A549 (cell line): Measurements from ENCODE around the gene ITGA1. TPM values are rescaled to one million over a fixed set of nuclear protein-coding genes. Genes with fewer than 3 reads are reported as not detected.

ENCODE experiments used
- ATAC-seq, 2 experiments: fragments of 200-7000 bp in 1 of 2; fragments of >200 bp in 1 of 2; cut with Nextera tagmentation in 1 of 2; cut with Tn5 transposase in 1 of 2; 3 replicates each; pipeline versions ENCODE4 v1.8.0 to v1.9.1; 2018 to 2020; ENCODE audit warnings: mild to moderate bottlenecking in 1 of 2, moderate library complexity in 1 of 2
- CTCF ChIA-PET: fragments of 300-600 bp; sonication (Branson Sonifier 250); formaldehyde crosslinking; extraction: SDS; loops from one replicate; lab custom pipeline; 2021; ENCODE audit warnings: antibody characterized with exemption, inconsistent platforms; lab: Yijun Ruan, JAX
- POLR2A ChIA-PET: fragments of 350-600 bp; formaldehyde crosslinking; extraction: SDS; loops from one replicate; lab custom pipeline; 2021; ENCODE audit warnings: antibody characterized with exemption, inconsistent platforms; lab: Yijun Ruan, JAX
- DNase-seq, 2 experiments: peaks; one replicate each; pipeline versions ENCODE4 v3.0.0 to v3.0.0-alpha.2; 2011 to 2016; ENCODE audit warnings: low read depth in 1 of 2, low spot score in 1 of 2
- FAIRE-seq: peaks from 2 replicates; lab custom pipeline; 2011; peaks lifted over from hg19 to GRCh38; lab: Jason Lieb, UNC
- H3K27ac ChIP-seq, 2 experiments: fragments of >200 bp; sonication (Bioruptor Twin); formaldehyde crosslinking; 3 replicates each; pipeline ENCODE4 v1.5.1; 2016 to 2017
- H3K4me1 ChIP-seq: fragments of >200 bp; sonication (Bioruptor Twin); formaldehyde crosslinking; 3 replicates; pipeline ENCODE4 v1.6.1; 2016
- H3K4me2 ChIP-seq: fragments of >200 bp; sonication (Bioruptor Twin); formaldehyde crosslinking; 3 replicates; pipeline ENCODE4 v1.6.1; 2016
- H3K4me3 ChIP-seq: fragments of >200 bp; sonication (Bioruptor Twin); formaldehyde crosslinking; 3 replicates; pipeline ENCODE4 v1.5.1; 2016
- H3K9me3 ChIP-seq: fragments of >200 bp; sonication (Bioruptor Twin); formaldehyde crosslinking; 3 replicates; pipeline ENCODE4 v1.6.1; 2016
- EHF ChIP-seq: fragments of 250-450 bp; sonication (Bioruptor Pico); IDR thresholded peaks from 2 replicates; pipeline ENCODE4 v1.5.0; 2020; ENCODE audit warnings: mild to moderate bottlenecking
- EHMT2 ChIP-seq: fragments of 200-600 bp; sonication (generic); IDR thresholded peaks from 2 replicates; pipeline ENCODE4 v1.6.1; 2016; ENCODE audit warnings: antibody characterized with exemption, low read depth, mild to moderate bottlenecking, moderate library complexity
- EP300 ChIP-seq, 2 experiments: fragments of >200 bp; sonication (Bioruptor Twin); formaldehyde crosslinking; IDR thresholded peaks; 2 replicates in 1 of 2; 3 replicates in 1 of 2; pipeline ENCODE4 v1.6.1; 2016 to 2017
- ESRRA ChIP-seq: fragments of 150-350 bp; IDR thresholded peaks from 2 replicates; pipeline ENCODE4 v1.6.1; 2014; ENCODE audit warnings: mild to moderate bottlenecking, low read length, borderline replicate concordance
- FOSL2 ChIP-seq, 2 experiments: fragments of 450-650 bp in 1 of 2; fragments of >200 bp in 1 of 2; sonication (Bioruptor Twin) in 1 of 2; formaldehyde crosslinking; IDR thresholded peaks; 2 replicates each; pipeline versions ENCODE4 v1.5.0 to v1.6.1; 2016 to 2020; ENCODE audit warnings: mild to moderate bottlenecking in 1 of 2, moderate library complexity in 1 of 2
- GATA3 ChIP-seq: IDR thresholded peaks from 2 replicates; pipeline ENCODE4 v1.6.1; 2012; ENCODE audit warnings: borderline replicate concordance
- HOXA7 ChIP-seq: fragments of 250-450 bp; sonication (Bioruptor Pico); IDR thresholded peaks from 2 replicates; pipeline ENCODE4 v1.5.0; 2020; ENCODE audit warnings: mild to moderate bottlenecking, moderate library complexity
- HOXB5 ChIP-seq: fragments of 250-450 bp; sonication (Bioruptor Pico); IDR thresholded peaks from 2 replicates; pipeline ENCODE4 v1.5.0; 2020; ENCODE audit warnings: mild to moderate bottlenecking, moderate library complexity
- MAZ ChIP-seq: fragments of 150-350 bp; IDR thresholded peaks from 2 replicates; pipeline ENCODE4 v1.6.1; 2014; ENCODE audit warnings: antibody characterized with exemption, low read depth, low read length, borderline replicate concordance
- NFE2L2 ChIP-seq: fragments of 150-350 bp; conservative IDR thresholded peaks from 2 replicates; pipeline ENCODE4 v1.6.1; 2014; ENCODE audit warnings: low read length
- SREBF2 ChIP-seq: fragments of 450-650 bp; IDR thresholded peaks from 2 replicates; pipeline ENCODE4 v1.6.1; 2014; ENCODE audit warnings: mild to moderate bottlenecking, moderate library complexity
- TP53 ChIP-seq: fragments of 250-450 bp; sonication (Bioruptor Pico); IDR thresholded peaks from 2 replicates; pipeline ENCODE4 v1.5.0; 2021; ENCODE audit warnings: mild to moderate bottlenecking, moderate library complexity
- ZC3H11A ChIP-seq: fragments of 450-650 bp; IDR thresholded peaks from 2 replicates; pipeline ENCODE4 v1.6.1; 2014; ENCODE audit warnings: antibody characterized with exemption, mild to moderate bottlenecking
- ZSCAN20 ChIP-seq: fragments of 250-450 bp; sonication (Bioruptor Pico); IDR thresholded peaks from 2 replicates; pipeline ENCODE4 v1.8.0; 2022; ENCODE audit warnings: mild to moderate bottlenecking, moderate library complexity
- WGBS: methylation state at CpG from one replicate; pipeline ENCODE4 v1.1.6; 2017; ENCODE audit errors: missing lambda C conversion rate; 5-methylcytosine and 5-hydroxymethylcytosine counted together
- polyA plus RNA-seq, 4 experiments: library from polyadenylated mRNA; depleted of rRNA in 3 of 4; stranded (reverse); fragments of >200 nt; fragmentation: RNase III in 1 of 4; extraction: RNeasy Plus Mini Kit Qiagen cat#74134 plus additional on column Dnase treatment in 1 of 4; gene quantifications; 2 replicates in 3 of 4; 3 replicates in 1 of 4; pipeline ENCODE4 v1.2.3, GENCODE V29; 2011 to 2017
- TF ChIP-seq, protein P1 (sequence below): fragments of 200-600 bp; sonication (generic); IDR thresholded peaks from 2 replicates; pipeline ENCODE4 v1.6.1; 2016; ENCODE audit warnings: antibody characterized with exemption, mild to moderate bottlenecking, moderate library complexity
- TF ChIP-seq, protein P2 (sequence below): fragments of >200 bp; sonication (Bioruptor Twin); formaldehyde crosslinking; IDR thresholded peaks from 2 replicates; pipeline ENCODE4 v1.6.1; 2016
- TF ChIP-seq, protein P3 (sequence below): fragments of >200 bp; sonication (Bioruptor Twin); formaldehyde crosslinking; IDR thresholded peaks from 3 replicates; pipeline ENCODE4 v1.5.1; 2016

Gene ITGA1
- polyA plus RNA-seq, 2 of the 4 experiments (the other 2 are of a cell fraction): 1.5 to 5.5 TPM

DNA sequence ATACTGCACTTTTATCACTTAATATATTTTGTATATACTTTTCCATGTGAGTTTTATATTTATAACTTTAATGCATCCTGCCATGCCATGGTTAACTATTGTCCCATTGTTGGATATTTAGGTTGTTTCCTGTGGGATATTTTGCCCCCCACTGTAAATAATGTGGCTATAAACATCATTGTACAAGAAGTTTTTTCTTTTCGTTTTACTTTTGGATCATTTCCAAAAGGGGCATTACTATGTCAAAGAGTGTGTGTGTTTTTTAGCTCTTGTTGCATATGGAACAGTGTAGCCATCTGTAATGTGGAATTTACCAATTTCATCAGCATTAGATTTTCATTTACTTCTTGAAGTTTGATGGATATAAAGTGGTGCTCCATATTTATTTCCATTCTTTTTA lies 214.8 kb downstream of the ITGA1 start:
- Histone ChIP-seq H3K4me2 (no peak overlapping the region), H3K4me1 (peaks cover 64% of the 10 kb centered on the region), H3K4me3 (no peak overlapping the region), H3K9me3 (no peaks in the 10 kb centered on the region), H3K27ac (no peak overlapping the region)
- CTCF ChIA-PET: interaction anchor here (1.1 kb wide), 1 partner anchor 11 kb away, joined by 3 read pairs; no protein-coding TSS in a partner anchor
- no peak for ATAC-seq
- FAIRE-seq: no peak
- 97% methylated on average over 1 of the region's 1 CpG for WGBS
- DNase-seq: no peak
- TF ChIP-seq EHF (CRISPR knock-in tag) (no peak), SREBF2 (no peak), NFE2L2 (no peak), ZSCAN20 (CRISPR knock-in tag) (no peak), EP300 (IDR thresholded peaks at IDR 0.05) (no peak), GATA3 (no peak), MAZ (no peak)
- TF ChIP-seq, protein P1, sequence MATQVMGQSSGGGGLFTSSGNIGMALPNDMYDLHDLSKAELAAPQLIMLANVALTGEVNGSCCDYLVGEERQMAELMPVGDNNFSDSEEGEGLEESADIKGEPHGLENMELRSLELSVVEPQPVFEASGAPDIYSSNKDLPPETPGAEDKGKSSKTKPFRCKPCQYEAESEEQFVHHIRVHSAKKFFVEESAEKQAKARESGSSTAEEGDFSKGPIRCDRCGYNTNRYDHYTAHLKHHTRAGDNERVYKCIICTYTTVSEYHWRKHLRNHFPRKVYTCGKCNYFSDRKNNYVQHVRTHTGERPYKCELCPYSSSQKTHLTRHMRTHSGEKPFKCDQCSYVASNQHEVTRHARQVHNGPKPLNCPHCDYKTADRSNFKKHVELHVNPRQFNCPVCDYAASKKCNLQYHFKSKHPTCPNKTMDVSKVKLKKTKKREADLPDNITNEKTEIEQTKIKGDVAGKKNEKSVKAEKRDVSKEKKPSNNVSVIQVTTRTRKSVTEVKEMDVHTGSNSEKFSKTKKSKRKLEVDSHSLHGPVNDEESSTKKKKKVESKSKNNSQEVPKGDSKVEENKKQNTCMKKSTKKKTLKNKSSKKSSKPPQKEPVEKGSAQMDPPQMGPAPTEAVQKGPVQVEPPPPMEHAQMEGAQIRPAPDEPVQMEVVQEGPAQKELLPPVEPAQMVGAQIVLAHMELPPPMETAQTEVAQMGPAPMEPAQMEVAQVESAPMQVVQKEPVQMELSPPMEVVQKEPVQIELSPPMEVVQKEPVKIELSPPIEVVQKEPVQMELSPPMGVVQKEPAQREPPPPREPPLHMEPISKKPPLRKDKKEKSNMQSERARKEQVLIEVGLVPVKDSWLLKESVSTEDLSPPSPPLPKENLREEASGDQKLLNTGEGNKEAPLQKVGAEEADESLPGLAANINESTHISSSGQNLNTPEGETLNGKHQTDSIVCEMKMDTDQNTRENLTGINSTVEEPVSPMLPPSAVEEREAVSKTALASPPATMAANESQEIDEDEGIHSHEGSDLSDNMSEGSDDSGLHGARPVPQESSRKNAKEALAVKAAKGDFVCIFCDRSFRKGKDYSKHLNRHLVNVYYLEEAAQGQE: no peak
- POLR2A ChIA-PET: no interaction called here

DNA sequence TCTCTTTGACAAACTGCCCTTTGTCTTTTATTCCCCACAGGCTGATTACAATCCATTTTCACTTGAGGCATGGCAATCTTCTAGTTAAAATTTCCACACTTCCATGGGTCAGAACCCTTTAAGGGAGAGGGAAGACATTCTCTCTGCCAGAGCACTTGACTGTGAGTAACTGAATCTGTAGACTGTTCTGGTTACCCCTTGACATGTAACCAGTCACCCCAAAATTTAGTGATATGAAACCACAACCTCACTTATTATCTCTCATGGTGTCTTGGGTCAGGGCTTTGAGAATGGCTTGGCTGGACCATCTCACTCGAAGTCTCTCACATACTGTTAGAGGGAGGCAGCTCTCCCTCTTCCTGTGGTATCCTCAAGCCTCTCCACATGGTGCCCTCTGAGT lies 215.4 kb downstream of the ITGA1 start:
- TF ChIP-seq HOXA7 (CRISPR knock-in tag) (no peak), ZC3H11A (no peak), EHMT2 (no peak)
- DNase-seq (no peak), FAIRE-seq (no peak), ATAC-seq (no peak)
- Histone ChIP-seq H3K27ac (no peak overlapping the region), H3K9me3 (no peaks in the 10 kb centered on the region), H3K4me1 (peaks cover 64% of the 10 kb centered on the region), H3K4me3 (no peak overlapping the region), H3K4me2 (no peak overlapping the region)
- WGBS: 100% methylated on average over 1 of the region's 1 CpG
- CTCF ChIA-PET: interaction anchor here (1.1 kb wide), 1 partner anchor 12 kb away, joined by 3 read pairs; no protein-coding TSS in a partner anchor
- POLR2A ChIA-PET: no interaction called here

DNA sequence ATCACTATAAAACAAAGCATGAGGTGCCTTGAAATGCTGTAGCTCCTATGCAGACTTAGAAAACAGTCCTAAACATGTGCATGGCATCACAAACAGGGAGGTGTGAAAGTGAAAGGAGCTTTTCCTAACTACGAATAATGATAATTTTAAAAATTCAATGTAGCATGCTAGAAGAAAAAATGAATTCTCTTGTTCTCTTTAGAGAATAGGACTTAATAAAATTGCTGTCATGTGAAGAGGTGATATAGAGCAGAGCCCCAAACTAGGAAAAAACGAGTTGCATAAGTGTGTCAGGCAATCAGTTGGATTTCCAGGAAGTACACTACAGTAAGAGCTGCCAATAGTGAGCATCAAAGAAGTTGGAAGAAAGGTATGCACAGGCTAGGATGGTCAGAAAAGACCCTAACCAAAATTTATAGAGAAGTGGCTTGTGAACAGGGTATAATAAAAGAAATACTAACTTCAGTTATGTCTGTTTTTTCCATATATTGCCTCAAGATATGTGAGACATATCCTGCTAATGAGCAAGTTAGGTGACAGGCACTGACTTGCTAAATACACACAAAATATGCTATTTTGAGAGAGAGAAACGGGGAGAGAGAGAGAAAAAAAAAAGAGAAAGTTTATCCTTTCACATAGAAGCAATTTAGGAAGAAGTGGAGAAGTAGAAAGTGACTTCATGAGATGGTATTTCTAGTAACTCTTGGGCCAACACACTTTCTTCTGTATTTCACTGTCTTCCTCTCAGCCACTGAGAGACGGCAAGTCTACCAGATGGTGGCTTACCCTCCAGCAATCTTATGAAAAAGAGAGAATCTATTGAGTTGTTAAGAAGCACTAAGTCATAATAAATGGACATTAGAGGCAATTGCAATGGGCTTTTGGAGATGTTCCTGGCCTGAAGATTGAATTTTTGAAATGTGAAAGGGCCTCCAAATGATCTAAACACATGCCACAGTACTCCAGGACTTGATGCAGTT lies 219.5 kb downstream of the ITGA1 start:
- ChIA-PET POLR2A (no interaction called here), CTCF (interaction anchor here (0.8 to 1.6 kb wide), 3 partner anchors 9 to 85 kb away, joined by 3 read pairs; no protein-coding TSS in a partner anchor)
- H3K4me3 ChIP-seq: no peak overlapping the region
- TF ChIP-seq HOXB5 (no peak), TP53 (CRISPR knock-in tag) (no peak)
- TF ChIP-seq, protein P2, sequence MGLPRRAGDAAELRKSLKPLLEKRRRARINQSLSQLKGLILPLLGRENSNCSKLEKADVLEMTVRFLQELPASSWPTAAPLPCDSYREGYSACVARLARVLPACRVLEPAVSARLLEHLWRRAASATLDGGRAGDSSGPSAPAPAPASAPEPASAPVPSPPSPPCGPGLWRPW: no peak
- 54% methylated on average over 4 of the region's 4 CpGs for WGBS
- peak overlapping the region; percentile 12 to 51; a peak in 3 of 6 replicates for H3K27ac ChIP-seq
- ATAC-seq: no peak
- peaks cover 62% of the 10 kb centered on the region for H3K4me1 ChIP-seq
- FAIRE-seq: peak; percentile 13
- no peak for DNase-seq
- H3K4me2 ChIP-seq: peak overlapping the region; percentile 38; the same call in 2 of the 3 replicates
- no peaks in the 10 kb centered on the region for H3K9me3 ChIP-seq

DNA sequence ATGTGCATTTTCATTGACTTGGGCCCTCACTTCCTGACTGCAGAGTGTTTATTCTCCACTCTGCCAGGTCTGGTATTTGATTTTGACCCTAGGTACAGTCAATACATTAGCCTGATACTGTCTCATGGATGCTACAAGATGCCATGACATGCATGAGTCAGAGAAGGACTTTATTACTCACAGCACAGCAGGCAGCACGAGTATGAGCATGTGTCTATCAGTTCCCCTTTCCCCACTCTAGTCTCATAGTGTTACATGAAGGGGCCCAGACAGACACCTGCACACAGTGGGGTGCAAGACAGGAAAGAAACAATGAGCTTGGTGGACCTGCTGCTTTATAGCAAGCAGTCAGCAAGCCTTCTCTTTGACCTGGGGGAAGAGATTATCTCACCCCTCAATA lies 221.0 kb downstream of the ITGA1 start:
- Histone ChIP-seq H3K27ac (peak overlapping the region in 1 of 2 experiments; percentile 57; a peak in 3 of 6 replicates), H3K4me2 (peak overlapping the region; percentile 33), H3K9me3 (no peaks in the 10 kb centered on the region), H3K4me3 (no peak overlapping the region)
- 7% methylated on average over 1 of the region's 1 CpG for WGBS
- POLR2A ChIA-PET: no interaction called here
- FAIRE-seq: no peak
- TF ChIP-seq, protein P3, sequence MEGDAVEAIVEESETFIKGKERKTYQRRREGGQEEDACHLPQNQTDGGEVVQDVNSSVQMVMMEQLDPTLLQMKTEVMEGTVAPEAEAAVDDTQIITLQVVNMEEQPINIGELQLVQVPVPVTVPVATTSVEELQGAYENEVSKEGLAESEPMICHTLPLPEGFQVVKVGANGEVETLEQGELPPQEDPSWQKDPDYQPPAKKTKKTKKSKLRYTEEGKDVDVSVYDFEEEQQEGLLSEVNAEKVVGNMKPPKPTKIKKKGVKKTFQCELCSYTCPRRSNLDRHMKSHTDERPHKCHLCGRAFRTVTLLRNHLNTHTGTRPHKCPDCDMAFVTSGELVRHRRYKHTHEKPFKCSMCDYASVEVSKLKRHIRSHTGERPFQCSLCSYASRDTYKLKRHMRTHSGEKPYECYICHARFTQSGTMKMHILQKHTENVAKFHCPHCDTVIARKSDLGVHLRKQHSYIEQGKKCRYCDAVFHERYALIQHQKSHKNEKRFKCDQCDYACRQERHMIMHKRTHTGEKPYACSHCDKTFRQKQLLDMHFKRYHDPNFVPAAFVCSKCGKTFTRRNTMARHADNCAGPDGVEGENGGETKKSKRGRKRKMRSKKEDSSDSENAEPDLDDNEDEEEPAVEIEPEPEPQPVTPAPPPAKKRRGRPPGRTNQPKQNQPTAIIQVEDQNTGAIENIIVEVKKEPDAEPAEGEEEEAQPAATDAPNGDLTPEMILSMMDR: no peak
- TF ChIP-seq ESRRA (no peak), FOSL2 (IDR thresholded peaks at IDR 0.05) (0 out of 2 replicates have a peak, but pooled peaks have one; percentile 20), FOSL2 (CRISPR knock-in tag; IDR thresholded peaks at IDR 0.05) (peak; percentile 61)
- TF ChIP-seq, all 56 proteins: peak for 1
- CTCF ChIA-PET: interaction anchor here (1.3 kb wide), 1 partner anchor 104 kb away, joined by 3 read pairs; no protein-coding TSS in a partner anchor
- DNase-seq (peak; percentile 25 to 33), ATAC-seq (peak; percentile 76 to 78; a peak in 5 of 6 replicates)
- peaks cover 61% of the 10 kb centered on the region for H3K4me1 ChIP-seq
